Superior temporal gyrus (tissue), 1 donor: ENCODE measurements around the gene FCHSD2.
A peak's percentile ranks its signal among the peaks of the same experiment; 100 is the strongest.
"Not testable (repeated sequence)": the region's sequence is repeated elsewhere in the genome, so short reads cannot be mapped to it uniquely, and the experiment has no call there.

Source experiments
- DNase-seq: peaks from one replicate; pipeline ENCODE4 v3.0.0-alpha.2; 2016; ENCODE audit errors: extremely low spot score

FCHSD2 gene

DNA sequence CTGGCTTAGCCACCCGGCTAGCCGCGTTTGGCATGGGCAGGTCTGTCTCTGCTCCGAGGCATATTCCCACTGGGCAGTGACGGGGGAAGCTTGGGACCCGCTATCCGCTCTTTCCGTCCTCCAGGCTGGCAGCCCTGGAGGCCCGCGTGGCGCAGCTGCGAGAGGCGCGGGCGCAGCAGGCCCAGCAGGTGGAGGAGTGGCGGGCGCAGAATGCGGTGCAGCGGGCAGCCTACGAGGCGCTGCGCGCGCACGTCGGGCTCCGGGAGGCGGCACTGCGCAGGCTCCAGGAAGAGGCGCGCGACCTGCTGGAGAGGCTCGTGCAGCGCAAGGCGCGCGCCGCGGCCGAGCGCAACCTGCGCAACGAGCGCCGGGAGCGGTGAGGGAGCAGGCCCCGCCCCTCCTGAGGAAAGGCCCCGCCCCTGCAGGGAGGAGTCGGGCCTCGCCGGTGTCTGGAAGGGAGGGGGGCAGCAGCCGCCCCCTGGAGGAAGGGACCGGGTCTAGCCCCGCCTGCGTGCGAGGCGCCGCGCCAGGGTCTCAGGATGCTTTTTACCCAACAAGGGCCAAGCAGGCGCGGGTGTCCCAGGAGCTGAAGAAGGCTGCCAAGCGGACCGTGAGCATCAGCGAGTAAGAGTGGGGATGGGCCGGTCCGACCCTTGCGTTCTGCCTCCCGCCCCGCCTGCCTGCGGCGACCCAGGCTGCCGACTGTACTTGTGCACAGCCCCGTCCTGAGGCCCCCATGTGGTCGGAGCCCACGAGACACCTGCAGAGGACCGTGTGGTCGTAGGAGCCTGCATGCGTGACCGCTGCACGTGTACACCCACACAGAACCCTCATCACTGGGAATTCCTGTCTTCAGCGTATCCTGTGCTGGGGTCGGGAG is 320.0 kb downstream of the FCHSD2 start:
- DNase-seq, result peak; percentile 81

- no peak for DNase-seq
Observed at GRCh38 chr11:72821221-72821919, 320.7 kb downstream of the FCHSD2 start.

DNA sequence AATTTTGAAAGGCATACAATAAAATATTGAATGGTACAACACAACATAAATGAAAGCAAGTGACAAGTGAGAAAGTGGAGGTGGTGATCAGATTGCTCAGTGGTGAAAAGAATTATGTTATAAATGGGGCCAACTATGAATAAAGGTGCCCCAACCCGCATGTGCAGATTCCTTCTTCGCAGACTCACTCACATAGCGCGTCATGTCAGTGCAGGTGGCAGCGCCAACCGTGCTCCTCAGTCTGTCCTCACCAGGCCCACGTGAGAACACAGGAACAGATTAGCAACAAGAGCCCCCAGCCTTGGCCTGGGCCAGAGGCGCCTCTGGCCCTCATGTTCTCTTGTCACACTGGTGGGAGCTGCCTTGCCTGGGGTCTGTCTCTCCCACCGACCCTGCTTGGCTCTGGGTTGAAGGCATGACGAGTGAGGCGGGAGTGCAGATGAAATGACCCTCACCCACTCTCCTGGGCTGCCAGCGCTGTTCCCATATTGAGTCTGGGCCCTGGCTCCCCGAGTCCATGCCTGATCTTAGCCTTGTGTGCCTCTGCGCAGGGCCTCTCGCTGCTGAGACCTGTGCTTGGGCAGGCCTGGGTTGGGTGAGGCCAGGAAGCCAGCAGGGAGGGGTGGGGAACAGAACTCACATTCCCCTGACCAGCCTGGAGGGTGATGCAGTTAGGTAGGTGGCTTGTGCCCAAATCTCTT is 321.5 kb downstream of the FCHSD2 start:
- DNase-seq, result no peak

DNA sequence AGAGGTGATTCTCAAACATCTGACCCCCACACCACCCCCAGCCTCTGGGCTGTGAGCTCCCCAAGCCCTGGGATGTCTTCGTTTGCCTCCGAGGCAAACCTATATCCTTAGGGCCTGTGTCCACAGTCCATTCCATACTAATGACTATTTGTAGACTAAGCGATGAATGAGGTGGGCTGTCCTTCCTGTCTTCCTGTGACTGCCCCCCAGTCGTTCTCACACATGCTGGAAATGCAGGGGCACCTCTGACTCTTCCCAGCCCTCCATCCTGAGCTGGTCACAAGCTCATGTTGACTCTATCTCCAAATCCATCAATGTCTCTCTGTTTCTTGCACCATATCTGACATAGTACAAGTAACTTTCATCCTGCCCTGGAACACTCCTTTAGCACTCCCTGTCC is 323.1 kb downstream of the FCHSD2 start:
- no peak for DNase-seq

DNA sequence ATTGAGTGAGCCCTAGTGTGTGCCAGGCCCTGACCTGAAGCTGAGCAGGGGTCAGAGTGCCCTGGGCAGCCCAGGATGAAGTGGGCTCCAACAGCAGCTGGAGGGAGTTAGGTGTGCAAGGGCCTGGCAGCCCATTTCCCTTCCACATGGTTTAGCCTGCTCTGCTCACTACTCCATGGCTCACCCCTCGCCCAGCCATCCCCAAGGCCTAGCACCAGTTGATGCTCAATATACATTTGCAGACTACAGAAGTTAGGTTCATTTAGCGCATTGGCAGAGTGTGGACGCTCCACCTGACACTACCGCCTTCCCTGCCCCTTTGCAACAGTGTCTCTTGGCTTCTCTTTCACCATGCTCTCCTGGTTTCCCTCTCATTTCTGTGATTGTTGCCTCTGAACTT is 324.2 kb downstream of the FCHSD2 start:
- no peak for DNase-seq

DNA sequence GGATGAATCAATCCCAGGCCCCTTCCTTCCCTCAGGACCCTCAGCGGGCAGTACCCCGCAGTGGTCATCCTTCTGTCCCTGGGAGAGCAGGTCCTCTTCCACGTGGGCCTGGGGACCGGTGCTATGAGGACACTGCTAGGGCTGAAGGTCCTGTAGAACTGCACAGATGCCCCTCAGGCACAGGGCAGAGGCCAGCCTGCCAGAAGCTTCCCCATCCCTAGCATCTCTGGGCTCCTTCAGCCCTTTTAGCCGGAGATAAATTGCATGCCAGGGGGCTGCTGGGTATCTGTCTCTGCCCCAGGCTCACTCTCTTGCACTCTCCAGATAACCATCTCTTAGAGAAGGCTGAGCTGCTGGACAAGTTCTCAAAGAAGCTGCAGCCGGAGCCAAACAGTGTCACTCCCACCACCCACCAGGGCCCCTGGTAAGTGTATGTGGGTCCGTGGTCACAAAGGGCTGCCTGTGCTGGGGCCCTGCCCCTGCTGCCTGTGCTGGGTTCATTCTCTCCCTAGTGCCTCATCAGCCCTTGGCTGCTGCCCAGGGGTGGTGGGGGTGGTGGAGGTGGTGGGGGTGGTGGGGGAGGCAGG is 325.6 kb downstream of the FCHSD2 start:
- DNase-seq, result no peak

GRCh38 chr11:72815110-72815618 is 327.0 kb downstream of the FCHSD2 start:
- DNase-seq, result no peak

GRCh38 chr11:72814286-72815109 is 327.6 kb downstream of the FCHSD2 start, which contains the start of gene ATG16L2:
ATG16L2 (plus strand) TSS chr11:72814411; CDS start chr11:72814446, 35 bp downstream.
- DNase-seq, result peak; percentile 33

DNA sequence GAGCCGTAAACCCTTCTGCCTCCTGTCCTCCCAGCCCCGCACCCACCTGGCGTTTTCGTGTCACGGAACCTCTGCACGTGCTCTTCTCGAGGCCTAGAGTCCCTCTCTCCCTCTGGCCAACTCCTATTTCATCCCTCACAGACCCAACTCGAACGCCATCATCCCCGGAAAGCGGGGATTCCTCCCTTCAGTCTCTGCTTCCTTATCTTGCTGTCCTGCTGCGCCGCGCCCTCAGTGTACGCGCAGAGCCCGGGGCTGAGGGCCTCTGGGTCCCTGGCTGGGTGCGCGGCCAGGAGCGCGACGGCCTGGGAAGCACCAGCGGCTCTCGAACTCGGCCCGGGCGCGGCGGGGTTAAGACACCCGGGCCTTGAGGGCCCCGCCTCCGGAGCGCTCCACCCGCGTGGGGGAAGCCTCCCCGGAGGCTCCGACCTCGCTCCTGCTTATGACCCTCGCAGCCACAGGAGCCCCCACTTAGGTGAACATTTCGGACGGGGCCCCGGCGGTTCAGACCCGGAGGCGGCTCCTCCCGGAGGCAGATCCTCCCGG is 328.3 kb downstream of the FCHSD2 start:
- DNase-seq, result peak; percentile 87

DNA sequence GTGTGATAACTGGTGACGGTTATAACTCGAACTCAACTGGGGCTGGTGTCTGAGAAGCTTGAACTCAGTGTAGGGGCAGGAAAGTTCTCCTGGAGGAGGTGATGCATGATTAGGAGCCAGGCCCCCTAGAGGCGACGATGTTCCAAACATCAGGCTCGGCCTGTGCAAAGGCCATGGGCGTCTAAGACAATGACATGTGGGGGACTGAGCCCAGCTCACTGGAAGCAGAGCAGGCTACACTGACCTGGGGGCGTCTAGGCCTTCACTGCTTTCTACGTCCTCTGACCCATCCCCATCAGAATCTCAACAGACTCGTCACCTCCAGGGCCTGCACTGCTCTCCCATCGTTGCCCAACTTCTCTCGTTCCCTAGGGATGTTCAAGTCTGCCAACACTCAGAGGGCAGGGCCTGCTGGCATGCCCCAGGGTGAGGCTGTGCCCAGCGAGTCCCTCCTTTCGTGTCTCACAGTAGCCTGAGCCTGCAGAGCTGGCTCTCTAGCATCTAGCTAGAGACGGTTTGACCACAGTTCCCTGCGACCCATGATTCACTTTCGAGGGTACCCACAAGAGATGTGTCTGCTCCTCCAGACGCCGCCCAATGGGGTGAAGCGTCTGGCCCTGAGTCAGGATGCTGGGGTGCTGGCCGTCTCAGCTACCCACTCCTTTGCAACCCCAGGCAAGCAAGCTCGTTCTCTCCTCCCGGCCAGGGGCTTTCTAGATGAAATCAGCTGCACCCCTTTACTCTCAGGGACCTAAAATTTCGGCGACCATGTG is 329.0 kb downstream of the FCHSD2 start:
- DNase-seq, result no peak

- no peak for DNase-seq
Observed at GRCh38 chr11:72812604-72812966, 329.5 kb downstream of the FCHSD2 start.

- not testable (repeated sequence) for DNase-seq
Observed at GRCh38 chr11:72811686-72812085, 330.4 kb downstream of the FCHSD2 start.

DNA sequence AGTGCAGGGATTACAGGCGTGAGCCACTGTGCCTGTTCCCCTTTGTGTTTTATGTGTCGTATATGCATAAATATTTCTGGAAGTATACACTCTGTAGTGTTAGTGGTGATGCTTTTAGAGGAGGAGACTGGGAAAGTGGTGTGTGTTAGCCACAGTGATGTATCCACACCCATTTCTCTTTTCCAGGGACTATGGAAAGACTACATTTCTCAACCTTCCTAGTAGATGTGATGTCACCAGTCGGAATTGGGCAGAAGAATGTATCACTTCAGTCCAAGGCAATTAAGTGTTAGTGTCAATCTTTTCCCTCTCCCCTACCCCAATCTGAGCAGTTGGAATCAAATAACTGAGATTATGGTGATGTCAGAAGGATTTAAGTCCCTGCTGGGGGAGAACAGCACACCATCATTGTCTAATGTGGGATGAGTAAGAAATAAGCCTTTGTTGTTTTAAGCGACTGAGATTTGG is 333.8 kb downstream of the FCHSD2 start:
- DNase-seq, result no peak

- DNase-seq, result no peak
Observed at GRCh38 chr11:72807792-72808191, 334.3 kb downstream of the FCHSD2 start.

- DNase-seq, result no peak
Observed at GRCh38 chr11:72807021-72807693, 335.0 kb downstream of the FCHSD2 start.

GRCh38 chr11:72806378-72806777 is 335.7 kb downstream of the FCHSD2 start:
- not testable (repeated sequence) for DNase-seq

DNA sequence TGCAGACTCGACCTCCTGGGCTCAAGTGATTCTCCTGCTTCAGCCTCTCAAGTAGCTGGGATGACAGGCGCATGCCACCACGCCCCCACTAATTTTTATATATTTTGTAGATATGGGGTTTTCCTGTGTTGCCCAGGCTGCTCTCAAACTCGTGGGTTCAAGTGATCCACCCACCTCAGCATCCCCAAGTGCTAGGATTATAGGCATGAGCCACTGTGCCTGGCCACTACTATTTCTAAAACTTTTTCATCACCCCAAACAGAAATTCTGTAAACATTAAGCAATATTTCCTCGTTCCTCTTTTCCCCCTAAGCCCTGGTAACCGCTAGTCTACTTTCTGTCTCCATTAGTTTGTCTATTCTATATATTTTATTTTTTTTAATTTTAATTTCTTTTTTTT is 336.9 kb downstream of the FCHSD2 start:
- DNase-seq, result no peak

GRCh38 chr11:72802822-72803221 is 339.3 kb downstream of the FCHSD2 start:
- no peak for DNase-seq

DNA sequence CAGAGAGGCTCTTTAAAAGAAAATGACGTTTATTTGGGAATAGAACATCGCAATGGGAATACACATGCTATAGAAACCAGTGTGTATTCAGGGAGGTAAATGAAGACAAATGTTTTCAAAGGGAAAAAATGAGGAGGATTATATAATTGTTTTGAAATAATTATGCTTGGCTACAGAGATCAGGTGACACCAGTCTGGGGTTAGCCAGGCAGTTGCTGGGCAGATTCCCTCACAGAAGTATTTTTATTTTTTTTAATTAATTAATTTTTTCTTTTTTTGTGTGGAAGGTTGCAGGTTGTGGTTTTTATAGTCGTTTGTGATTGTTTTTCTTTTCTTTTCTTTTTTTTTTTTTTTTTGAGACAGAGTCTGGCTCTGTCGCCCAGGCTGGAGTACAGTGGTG is 342.7 kb downstream of the FCHSD2 start:
- DNase-seq, result no peak
